Fibroblast of upper back skin (primary cell): Measurements from ENCODE around the gene OR51I1.

Experiments
- DNase-seq: peaks from one replicate; pipeline ENCODE4 v3.0.0-alpha.2; 2013

OR51I1 gene

GRCh38 chr11:5441414-5441813 is at the start of gene OR51I1:
TSS of gene OR51I1 (minus strand) at chr11:5441514. CDS start at chr11:5441514, 0 bp downstream.
- DNase-seq: no peak

- DNase-seq: peak; percentile 73
Measured at GRCh38 chr11:5489576-5490357, 48.5 kb upstream of the OR51I1 start.

- DNase-seq: no peak
Measured at GRCh38 chr11:5488798-5489399, 47.6 kb upstream of the OR51I1 start.

- no peak for DNase-seq
Measured at GRCh38 chr11:5488385-5488784, 47.1 kb upstream of the OR51I1 start, which contains the start of gene OR52D1. TSS of gene OR52D1 (plus strand) at chr11:5488685. CDS start at chr11:5488707, 22 bp downstream.

GRCh38 chr11:5486421-5486820 is 45.1 kb upstream of the OR51I1 start:
- no peak for DNase-seq

- DNase-seq: no peak
Measured at GRCh38 chr11:5486003-5486402, 44.7 kb upstream of the OR51I1 start.

- peak; percentile 64 for DNase-seq
Measured at GRCh38 chr11:5476186-5476819, 35.0 kb upstream of the OR51I1 start.

GRCh38 chr11:5473921-5474320 is 32.6 kb upstream of the OR51I1 start:
- no peak for DNase-seq

- no peak for DNase-seq
Measured at GRCh38 chr11:5467527-5467926, 26.2 kb upstream of the OR51I1 start.

GRCh38 chr11:5460983-5461621 is 19.8 kb upstream of the OR51I1 start:
- DNase-seq: no peak

- no peak for DNase-seq
Measured at GRCh38 chr11:5449432-5449831, 8.1 kb upstream of the OR51I1 start.

- no peak for DNase-seq
Measured at GRCh38 chr11:5449023-5449422, 7.7 kb upstream of the OR51I1 start, which contains the start of gene OR51I2. TSS of gene OR51I2 (plus strand) at chr11:5449323. CDS start at chr11:5453489, 4,166 bp downstream.

- no peak for DNase-seq
Measured at GRCh38 chr11:5443835-5444393, 2.6 kb upstream of the OR51I1 start.

GRCh38 chr11:5423131-5423530 is 18.2 kb downstream of the OR51I1 start:
- DNase-seq: no peak

GRCh38 chr11:5421811-5422210 is 19.5 kb downstream of the OR51I1 start, which contains the start of gene OR51Q1:
TSS of gene OR51Q1 (plus strand) at chr11:5422111. CDS start at chr11:5422201, 90 bp downstream.
- no peak for DNase-seq

- DNase-seq: no peak
Measured at GRCh38 chr11:5420993-5421392, 20.3 kb downstream of the OR51I1 start.

GRCh38 chr11:5405173-5405572 is 36.1 kb downstream of the OR51I1 start:
- no peak for DNase-seq

GRCh38 chr11:5398936-5399335 is 42.4 kb downstream of the OR51I1 start:
- no peak for DNase-seq

- DNase-seq: no peak
Measured at GRCh38 chr11:5394091-5394490, 47.2 kb downstream of the OR51I1 start.
